Upper lobe of left lung (tissue), 6 donors: ENCODE measurements around the gene NBEA. TPM values are rescaled to one million over a fixed set of nuclear protein-coding genes. Genes with fewer than 3 reads are reported as not detected.

Experiments used
- ATAC-seq, 2 donors: fragments of 200-7000 bp; cut with Tn5 transposase; one replicate each; pipeline ENCODE4 v1.9.1; 2022; ENCODE audit warnings: mild to moderate bottlenecking in 2 of 2, moderate library complexity in 2 of 2; ENCODE audit not compliant: low FRiP score in 2 of 2
- DNase-seq, 2 donors: peaks; one replicate each; pipeline ENCODE4 v3.0.0-alpha.2; 2019 to 2020
- H3K27ac ChIP-seq, 4 donors: fragments of 200-600 bp; sonication (generic); one replicate each; pipeline ENCODE4 v1.5.1; 2016 to 2019
- H3K27me3 ChIP-seq, 4 donors: fragments of 200-600 bp; sonication (generic); one replicate each; pipeline ENCODE4 v1.5.1; 2017 to 2019
- H3K36me3 ChIP-seq, 4 donors: fragments of 200-600 bp; sonication (generic); one replicate each; pipeline ENCODE4 v1.5.1; 2016 to 2019
- H3K4me1 ChIP-seq, 4 donors: fragments of 200-600 bp; sonication (generic); one replicate each; pipeline ENCODE4 v1.5.1; 2018 to 2019
- H3K4me3 ChIP-seq, 4 donors: fragments of 200-600 bp; sonication (generic); one replicate each; pipeline ENCODE4 v1.5.1; 2017 to 2019; ENCODE audit warnings: mild to moderate bottlenecking in 2 of 4, moderate library complexity in 1 of 4
- H3K9me3 ChIP-seq, 4 donors: fragments of 200-600 bp; sonication (generic); one replicate each; pipeline ENCODE4 v1.5.1; 2018 to 2019
- EP300 ChIP-seq, 4 donors: sonication (generic); formaldehyde crosslinking; IDR thresholded peaks; one replicate each; pipeline ENCODE4 v1.5.1; 2017; ENCODE audit warnings: antibody characterized with exemption in 4 of 4, control low read depth in 2 of 4
- POLR2A ChIP-seq, 4 donors: fragments of 450-650 bp; IDR thresholded peaks; one replicate each; pipeline ENCODE4 v1.5.1; 2016 to 2017; ENCODE audit warnings: antibody characterized with exemption in 4 of 4, mild to moderate bottlenecking in 2 of 4
- POLR2AphosphoS5 ChIP-seq, 2 donors: sonication (generic); formaldehyde crosslinking; IDR thresholded peaks; one replicate each; pipeline ENCODE4 v1.5.1; 2017; ENCODE audit warnings: antibody characterized with exemption in 2 of 2
- WGBS, 2 donors: methylation state at CpG; one replicate each; pipeline ENCODE4 v1.1.5; 2017 to 2018; 5-methylcytosine and 5-hydroxymethylcytosine counted together
- total RNA-seq, 6 donors: library from RNA; depleted of rRNA in 4 of 6; stranded (reverse); fragments of >200 nt in 4 of 6; gene quantifications; one replicate each; pipeline versions ENCODE4 v1.1.0 to v1.2.1, GENCODE V29; 2016 to 2021
- TF ChIP-seq, protein P1 (sequence below), 6 experiments: fragments of 450-650 bp in 4 of 6; fragments of 200-600 bp in 2 of 6; sonication (generic) in 2 of 6; IDR thresholded peaks; one replicate each; pipeline ENCODE4 v1.5.1; 2016 to 2019; ENCODE audit warnings: antibody characterized with exemption in 6 of 6
- donor health status: DM: no; HTN: no; CAD: no; lungs with moderate emphysema.
- donor health status: DM: no; HTN: yes; CAD: no; lungs with severe emphysema.

The NBEA gene
- total RNA-seq, 6 donors from 2014 or later = 2.7 to 21.4 (median 5.5) TPM

DNA sequence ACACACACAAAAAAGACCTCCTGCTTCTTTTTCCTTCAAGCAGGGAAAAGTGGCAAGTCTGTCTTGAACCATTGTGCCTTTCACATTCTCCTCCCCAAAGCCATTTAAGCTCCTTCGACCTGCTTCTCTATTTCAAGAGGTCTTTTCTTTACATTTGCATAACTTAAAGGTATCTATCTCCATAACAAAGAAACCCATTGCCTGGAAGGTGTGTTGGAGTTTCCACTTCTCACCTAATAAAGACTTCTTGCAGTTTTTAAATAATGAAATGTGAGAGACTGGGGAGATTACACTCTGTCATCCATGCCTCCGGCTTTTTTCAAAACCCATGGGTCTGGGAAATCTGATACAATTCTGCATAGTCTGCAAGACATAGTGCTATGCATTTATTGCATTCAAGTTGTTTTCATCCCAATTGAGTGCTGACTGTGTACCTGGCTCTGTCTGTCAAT, 41.8 kb upstream of the NBEA start:
- TF ChIP-seq POLR2AphosphoS5 (IDR thresholded peaks at IDR 0.05) = no peak
- no peak for TF ChIP-seq POLR2A (IDR thresholded peaks at IDR 0.05)
- TF ChIP-seq EP300 (IDR thresholded peaks at IDR 0.05) = no peak
- TF ChIP-seq, protein P1, sequence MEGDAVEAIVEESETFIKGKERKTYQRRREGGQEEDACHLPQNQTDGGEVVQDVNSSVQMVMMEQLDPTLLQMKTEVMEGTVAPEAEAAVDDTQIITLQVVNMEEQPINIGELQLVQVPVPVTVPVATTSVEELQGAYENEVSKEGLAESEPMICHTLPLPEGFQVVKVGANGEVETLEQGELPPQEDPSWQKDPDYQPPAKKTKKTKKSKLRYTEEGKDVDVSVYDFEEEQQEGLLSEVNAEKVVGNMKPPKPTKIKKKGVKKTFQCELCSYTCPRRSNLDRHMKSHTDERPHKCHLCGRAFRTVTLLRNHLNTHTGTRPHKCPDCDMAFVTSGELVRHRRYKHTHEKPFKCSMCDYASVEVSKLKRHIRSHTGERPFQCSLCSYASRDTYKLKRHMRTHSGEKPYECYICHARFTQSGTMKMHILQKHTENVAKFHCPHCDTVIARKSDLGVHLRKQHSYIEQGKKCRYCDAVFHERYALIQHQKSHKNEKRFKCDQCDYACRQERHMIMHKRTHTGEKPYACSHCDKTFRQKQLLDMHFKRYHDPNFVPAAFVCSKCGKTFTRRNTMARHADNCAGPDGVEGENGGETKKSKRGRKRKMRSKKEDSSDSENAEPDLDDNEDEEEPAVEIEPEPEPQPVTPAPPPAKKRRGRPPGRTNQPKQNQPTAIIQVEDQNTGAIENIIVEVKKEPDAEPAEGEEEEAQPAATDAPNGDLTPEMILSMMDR (IDR thresholded peaks at IDR 0.05) = no peak
- ATAC-seq = no peak
- Histone ChIP-seq H3K4me1 (no peaks in the 10 kb centered on the region), H3K36me3 (no peaks in the 10 kb centered on the region), H3K9me3 (no peaks in the 10 kb centered on the region), H3K27ac (no peak overlapping the region), H3K4me3 (no peak overlapping the region), H3K27me3 (no peaks in the 10 kb centered on the region)
- 35 to 48% methylated on average over 2 of the region's 2 CpGs for WGBS, 2 donors
- no peak for DNase-seq

DNA sequence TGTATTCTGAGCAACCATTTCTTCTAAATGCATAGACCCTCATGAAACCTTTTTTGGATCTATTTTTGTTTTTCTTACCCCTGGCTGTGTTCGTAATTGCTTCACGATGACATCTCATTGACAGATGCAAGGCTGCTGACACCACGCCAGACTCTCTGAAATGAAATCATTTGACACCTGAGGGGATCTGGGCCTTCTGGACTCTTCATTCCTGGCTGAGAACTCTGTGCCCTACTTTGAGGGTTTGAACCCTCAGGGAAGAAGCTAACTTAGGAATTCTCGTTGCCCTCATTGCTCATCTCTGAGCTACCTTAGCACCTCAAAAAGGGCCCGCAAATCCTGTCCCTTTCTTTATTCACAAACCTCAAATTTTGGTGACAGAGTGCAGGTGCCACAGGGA, 40.5 kb upstream of the NBEA start:
- no peaks in the 10 kb centered on the region for H3K36me3 ChIP-seq
- no peak overlapping the region for H3K4me3 ChIP-seq
- no peak for ATAC-seq
- TF ChIP-seq, protein P1 (IDR thresholded peaks at IDR 0.05) = no peak
- TF ChIP-seq EP300 (IDR thresholded peaks at IDR 0.05) = no peak
- no peak for TF ChIP-seq POLR2AphosphoS5 (IDR thresholded peaks at IDR 0.05)
- TF ChIP-seq POLR2A (IDR thresholded peaks at IDR 0.05) = no peak
- H3K4me1 ChIP-seq = no peaks in the 10 kb centered on the region
- H3K9me3 ChIP-seq = no peaks in the 10 kb centered on the region
- 58 to 62% methylated on average over 5 of the region's 5 CpGs for WGBS, 2 donors
- H3K27me3 ChIP-seq = no peaks in the 10 kb centered on the region
- no peak for DNase-seq
- H3K27ac ChIP-seq = no peak overlapping the region

DNA sequence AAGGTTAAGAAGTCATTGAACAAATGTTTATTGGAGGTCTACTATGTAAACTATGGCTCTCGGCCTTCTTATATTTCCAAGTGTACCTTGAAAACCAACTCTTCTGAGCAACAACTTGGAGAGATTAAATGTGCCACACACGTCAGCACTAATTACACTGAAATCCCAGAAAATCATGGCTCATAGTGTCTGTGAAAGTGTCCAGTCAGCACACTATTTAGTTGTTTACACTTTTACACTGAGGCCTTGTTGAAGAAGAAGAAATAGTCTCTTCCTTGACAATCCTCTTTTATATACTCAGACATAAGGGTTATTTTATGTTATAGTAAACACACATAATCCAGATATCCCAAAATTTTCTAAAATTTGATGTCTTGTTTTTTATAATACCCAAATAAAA, 30.9 kb upstream of the NBEA start:
- no peak for ATAC-seq
- Histone ChIP-seq H3K27ac (no peak overlapping the region), H3K9me3 (no peaks in the 10 kb centered on the region), H3K36me3 (no peaks in the 10 kb centered on the region), H3K4me1 (no peaks in the 10 kb centered on the region), H3K27me3 (no peaks in the 10 kb centered on the region), H3K4me3 (no peak overlapping the region)
- DNase-seq = no peak
- TF ChIP-seq POLR2AphosphoS5 (IDR thresholded peaks at IDR 0.05) (no peak), POLR2A (IDR thresholded peaks at IDR 0.05) (no peak), EP300 (IDR thresholded peaks at IDR 0.05) (no peak)
- TF ChIP-seq, protein P1 (IDR thresholded peaks at IDR 0.05) = no peak
- WGBS, 2 donors = 38 to 65% methylated on average over 2 of the region's 2 CpGs

DNA sequence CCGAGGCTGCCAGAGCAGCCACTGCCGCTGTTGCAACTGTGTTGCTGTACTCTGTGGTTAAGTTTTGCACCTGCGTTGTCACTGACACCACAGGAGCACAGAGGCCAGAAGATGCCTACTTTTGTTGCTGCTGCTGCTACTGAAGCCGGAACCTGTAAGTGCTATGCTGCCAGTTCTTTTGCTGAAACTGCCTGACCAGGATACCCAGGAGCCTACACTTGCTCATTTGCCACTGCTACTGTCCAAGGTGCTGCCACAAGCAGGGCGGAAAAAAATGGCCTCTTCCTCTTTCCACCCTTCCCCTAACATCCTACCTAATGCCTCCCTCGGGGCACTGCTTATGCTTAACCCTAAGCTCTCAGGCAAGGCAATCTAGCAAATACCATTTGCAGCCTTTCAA, 29.0 kb upstream of the NBEA start:
- H3K4me3 ChIP-seq = no peak overlapping the region
- TF ChIP-seq EP300 (IDR thresholded peaks at IDR 0.05) = no peak
- ATAC-seq (no peak), DNase-seq (no peak)
- H3K36me3 ChIP-seq = no peaks in the 10 kb centered on the region
- H3K27ac ChIP-seq = no peak overlapping the region
- no peaks in the 10 kb centered on the region for H3K9me3 ChIP-seq
- no peaks in the 10 kb centered on the region for H3K27me3 ChIP-seq
- no peaks in the 10 kb centered on the region for H3K4me1 ChIP-seq
- 46 to 51% methylated on average over 6 of the region's 6 CpGs for WGBS, 2 donors

DNA sequence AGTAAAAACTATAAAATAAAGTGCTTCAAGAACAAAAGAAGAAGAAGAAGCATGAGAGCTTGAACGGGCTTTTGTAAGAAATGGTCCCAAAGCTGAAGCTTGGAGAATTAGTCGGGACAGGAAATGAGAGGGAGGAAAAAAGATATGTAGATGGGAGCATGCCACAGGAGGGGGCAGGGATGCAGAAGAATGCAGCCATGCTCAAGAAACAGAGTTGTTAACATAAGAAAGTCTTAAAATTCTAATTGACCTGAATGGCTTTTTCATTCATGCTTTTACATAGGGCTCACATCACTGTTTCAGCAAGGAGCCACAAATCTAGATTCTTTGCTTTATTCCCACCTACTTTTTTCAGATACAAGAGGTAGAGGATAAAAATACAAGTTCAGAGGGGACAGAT, 27.7 kb upstream of the NBEA start:
- Histone ChIP-seq H3K4me3 (no peak overlapping the region), H3K4me1 (no peaks in the 10 kb centered on the region)

More for the DNA sequence above, 27.7 kb upstream of the NBEA start:
- H3K36me3 ChIP-seq = no peaks in the 10 kb centered on the region
- no peak for ATAC-seq
- TF ChIP-seq, protein P1 (IDR thresholded peaks at IDR 0.05) = no peak
- TF ChIP-seq EP300 (IDR thresholded peaks at IDR 0.05) (no peak), POLR2A (IDR thresholded peaks at IDR 0.05) (no peak), POLR2AphosphoS5 (IDR thresholded peaks at IDR 0.05) (no peak)
- 9 to 20% methylated on average over 2 of the region's 2 CpGs for WGBS, 2 donors
- no peaks in the 10 kb centered on the region for H3K9me3 ChIP-seq
- no peak overlapping the region for H3K27ac ChIP-seq
- H3K27me3 ChIP-seq = no peaks in the 10 kb centered on the region
- no peak for DNase-seq
